HepG2 (cell line): ENCODE measurements around the gene PIK3R3. TPM values are rescaled to one million over a fixed set of nuclear protein-coding genes. Genes with fewer than 3 reads are reported as not detected.

ENCODE experiments used
- ATAC-seq: fragments of 200-7000 bp; cut with Tn5 transposase; 3 replicates; pipeline ENCODE4 v1.9.1; 2020; ENCODE audit warnings: mild to moderate bottlenecking, moderate library complexity
- BruUV-seq: library from RNA; stranded (reverse); fragments of 400-500 nt; replicated peaks from 2 replicates; lab custom pipeline; 2021; lab: Mats Ljungman, UMichigan
- CTCF ChIA-PET: fragments of 300-600 bp; formaldehyde crosslinking; extraction: SDS; loops from one replicate; lab custom pipeline; 2021; ENCODE audit warnings: low total read pairs, inconsistent platforms, low intra/inter-chr PET ratio; lab: Yijun Ruan, JAX
- POLR2A ChIA-PET: fragments of 350-600 bp; sonication (Branson Sonifier 250); formaldehyde crosslinking; loops from one replicate; lab custom pipeline; 2020; ENCODE audit warnings: antibody characterized with exemption, inconsistent platforms; lab: Yijun Ruan, JAX
- DNase-seq: peaks from one replicate; pipeline ENCODE4 v3.0.0-alpha.2; 2015; ENCODE audit warnings: low spot score
- FAIRE-seq: peaks from 3 replicates; lab custom pipeline; 2011; peaks lifted over from hg19 to GRCh38; lab: Jason Lieb, UNC
- H2AFZ ChIP-seq: one replicate; pipeline ENCODE4 v1.6.1; 2011; ENCODE audit warnings: low read length, inconsistent platforms
- H3K27ac ChIP-seq: fragments of 300-600 bp; 3 replicates; pipeline ENCODE4 v1.8.0; 2011; ENCODE audit warnings: mixed run types, mild to moderate bottlenecking, mixed read lengths, low read length, inconsistent platforms; ENCODE audit not compliant: insufficient read depth; ENCODE audit errors: extremely low read length
- H3K27me3 ChIP-seq, 2 experiments: fragments of 200-600 bp in 1 of 2; 2 replicates in 1 of 2; 3 replicates in 1 of 2; pipeline versions ENCODE4 v1.6.0 to v1.8.0; 2011; ENCODE audit warnings: low read length in 2 of 2, mild to moderate bottlenecking in 2 of 2, moderate library complexity in 2 of 2, inconsistent platforms in 1 of 2; ENCODE audit not compliant: insufficient read depth in 2 of 2, control insufficient read depth in 1 of 2
- H3K36me3 ChIP-seq, 2 experiments: fragments of 200-600 bp in 1 of 2; replicated peaks in 1 of 2; 2 replicates in 1 of 2; 3 replicates in 1 of 2; pipeline versions ENCODE4 v1.5.1 to v1.8.0; 2011; ENCODE audit warnings: low read length in 2 of 2, inconsistent platforms in 1 of 2; ENCODE audit not compliant: insufficient read depth in 2 of 2, control insufficient read depth in 1 of 2
- H3K4me1 ChIP-seq: 2 replicates; pipeline ENCODE4 v1.5.1; 2012; ENCODE audit warnings: low read length, inconsistent platforms; ENCODE audit not compliant: insufficient read depth
- H3K4me2 ChIP-seq: 2 replicates; pipeline ENCODE4 v1.6.0; 2011; ENCODE audit warnings: low read depth, low read length, inconsistent platforms
- H3K4me3 ChIP-seq, 3 experiments: fragments of 200-600 bp in 1 of 3; sonication (generic), shearing (Covaris generic) in 1 of 3; replicated peaks in 1 of 3; 2 replicates each; pipeline ENCODE4 v1.5.1; 2011 to 2016; ENCODE audit warnings: low read length in 3 of 3, inconsistent platforms in 2 of 3, low read depth in 2 of 3, mild to moderate bottlenecking in 2 of 3, control low read depth in 1 of 3, mixed read lengths in 1 of 3; ENCODE audit not compliant: insufficient read depth in 1 of 3
- H3K79me2 ChIP-seq: one replicate; pipeline ENCODE4 v1.6.1; 2011; ENCODE audit warnings: low read length, inconsistent platforms; ENCODE audit not compliant: insufficient read depth
- H3K9ac ChIP-seq: 2 replicates; pipeline ENCODE4 v1.6.0; 2011; ENCODE audit warnings: mild to moderate bottlenecking, low read depth, low read length, inconsistent platforms; ENCODE audit not compliant: insufficient read depth
- H3K9me3 ChIP-seq: 2 replicates; pipeline ENCODE4 v1.5.1; 2012; ENCODE audit warnings: mild to moderate bottlenecking, low read length
- H4K20me1 ChIP-seq: 2 replicates; pipeline ENCODE4 v1.6.0; 2011; ENCODE audit warnings: inconsistent platforms, mild to moderate bottlenecking, low read length, moderate library complexity; ENCODE audit not compliant: insufficient read depth
- AKAP8 ChIP-seq: sonication (generic); formaldehyde crosslinking; IDR thresholded peaks from 2 replicates; pipeline ENCODE4 v1.5.1; 2020; ENCODE audit warnings: mild to moderate bottlenecking, missing genetic modification reagents
- CBX2 ChIP-seq, 2 experiments: fragments of 200-600 bp in 1 of 2; sonication (generic); formaldehyde crosslinking in 1 of 2; IDR thresholded peaks; 2 replicates each; pipeline versions ENCODE4 v1.7.0 to v1.8.1; 2018 to 2022; ENCODE audit warnings: low read depth in 2 of 2, low read length in 1 of 2, mild to moderate bottlenecking in 1 of 2, missing genetic modification reagents in 1 of 2
- CEBPG ChIP-seq: IDR thresholded peaks from 2 replicates; pipeline ENCODE4 v1.6.1; 2016
- CHD2 ChIP-seq: IDR thresholded peaks from 2 replicates; pipeline ENCODE4 v1.6.1; 2011; ENCODE audit warnings: low read depth, low read length, improper control_type of control experiment
- GABPA ChIP-seq, 2 experiments: IDR thresholded peaks; 2 replicates each; pipeline ENCODE4 v1.6.1; 2011 to 2016; ENCODE audit warnings: low read depth in 2 of 2, low read length in 1 of 2, missing biosample characterization in 1 of 2, missing genetic modification characterization in 1 of 2
- HDAC2 ChIP-seq: sonication (generic); formaldehyde crosslinking; IDR thresholded peaks from 2 replicates; pipeline ENCODE4 v1.4.0; 2020; ENCODE audit warnings: missing genetic modification reagents
- HOMEZ ChIP-seq: IDR thresholded peaks from 2 replicates; pipeline ENCODE4 v1.6.1; 2016; ENCODE audit warnings: low read depth
- KLF9 ChIP-seq: IDR thresholded peaks from 2 replicates; pipeline ENCODE4 v1.6.1; 2016; ENCODE audit warnings: low read depth
- RCOR2 ChIP-seq: IDR thresholded peaks from 2 replicates; pipeline ENCODE4 v1.6.1; 2016; ENCODE audit warnings: missing biosample characterization, missing genetic modification reagents
- SAP130 ChIP-seq: IDR thresholded peaks from 2 replicates; pipeline ENCODE4 v1.6.1; 2016; ENCODE audit warnings: low read depth
- ZNF264 ChIP-seq: sonication (generic); formaldehyde crosslinking; IDR thresholded peaks from 2 replicates; pipeline ENCODE4 v1.4.0; 2020; ENCODE audit warnings: missing genetic modification reagents
- ZNF292 ChIP-seq: sonication (generic); formaldehyde crosslinking; IDR thresholded peaks from 2 replicates; pipeline ENCODE4 v1.8.1; 2022; ENCODE audit warnings: mild to moderate bottlenecking, low read depth, missing genetic modification reagents, borderline replicate concordance
- ZNF552 ChIP-seq: sonication (generic); formaldehyde crosslinking; IDR thresholded peaks from 2 replicates; pipeline ENCODE4 v1.9.0; 2022; ENCODE audit warnings: missing genetic modification reagents, mild to moderate bottlenecking, borderline replicate concordance
- whole genome bisulfite sequencing: methylation state at CpG from one replicate; pipeline ENCODE4 v1.1.6; 2017; ENCODE audit warnings: low lambda C conversion rate; 5-methylcytosine and 5-hydroxymethylcytosine counted together
- in situ Hi-C: cut with HindIII; loops from 2 replicates; pipeline ENCODE4 v1.10.0; 2017; ENCODE audit warnings: low pct_unique_long_range_greater_than_20kb; ENCODE audit not compliant: extremely low pct_ligation_motif_present
- intact Hi-C: fragments of 100-400 bp; cut with micrococcal nuclease; formaldehyde crosslinking; loops from one replicate; pipeline ENCODE4 v1.10.0; 2022; ENCODE audit not compliant: unreplicated experiment
- polyA plus RNA-seq, 8 experiments: library from polyadenylated mRNA; depleted of rRNA in 3 of 8; stranded (reverse) in 7 of 8; unstranded in 1 of 8; fragments of >200 nt; fragmentation: Illumina TruSeq in 4 of 8; extraction: Trizol in 4 of 8; gene quantifications; 2 replicates each; pipeline versions ENCODE4 v1.2.1 to v1.2.3, GENCODE V29; 2011 to 2016; ENCODE audit warnings: low read depth in 4 of 8, missing spikeins in 1 of 8, mixed read lengths in 1 of 8; ENCODE audit not compliant: insufficient read depth in 1 of 8
- total RNA-seq, 5 experiments: library from RNA; depleted of rRNA; stranded (reverse); fragments of >200 nt; fragmentation: Illumina TruSeq; extraction: Trizol; gene quantifications; 2 replicates each; pipeline ENCODE4 v1.2.3, GENCODE V29; 2016; ENCODE audit warnings: low read depth in 1 of 5

Gene PIK3R3
- total and polyA plus RNA-seq, 2 of the 13 experiments (the other 11 are each of a cell fraction or from before 2014, with no cell fraction given) = 0.37 to 6.9 TPM

DNA sequence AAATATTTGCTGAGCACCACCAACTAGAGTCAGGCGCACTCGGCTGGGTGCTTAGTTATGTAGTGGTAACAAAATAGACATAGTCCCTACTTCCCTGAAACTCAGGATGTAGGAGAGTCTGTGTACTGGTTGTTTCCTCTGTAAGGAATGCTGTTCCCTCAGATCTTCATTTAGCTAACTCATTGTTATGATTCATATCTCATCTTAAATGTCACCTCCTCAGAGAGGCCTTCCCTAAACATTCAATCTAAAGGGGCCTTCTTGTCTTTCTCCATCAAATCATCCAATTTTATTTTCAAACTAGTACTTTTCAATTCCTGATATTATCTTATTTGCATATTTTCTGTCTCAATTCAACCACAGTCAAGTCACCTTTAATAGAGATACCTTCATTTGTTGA, 132.9 kb downstream of the PIK3R3 start:
- Histone ChIP-seq H3K9ac (no peak overlapping the region), H3K27me3 (no peaks in the 10 kb centered on the region), H3K4me1 (peaks cover 37% of the 10 kb centered on the region), H4K20me1 (no peaks in the 10 kb centered on the region), H3K9me3 (no peaks in the 10 kb centered on the region), H3K4me2 (no peak overlapping the region), H3K36me3 (peaks cover 7 to 22% of the 10 kb centered on the region in 2 experiments; a peak in 3 of 5 replicates), H3K4me3 (no peak overlapping the region), H3K79me2 (no peaks in the 10 kb centered on the region), H3K27ac (no peak overlapping the region), H2AFZ (no peak overlapping the region)
- no peak for ATAC-seq
- TF ChIP-seq HOMEZ (CRISPR knock-in tag) (no peak), CEBPG (CRISPR knock-in tag) (no peak), ZNF292 (CRISPR knock-in tag) (no peak), RCOR2 (CRISPR knock-in tag) (no peak), GABPA (IDR thresholded peaks at IDR 0.05; ENCODE audit: low read depth, low read length) (no peak), GABPA (CRISPR knock-in tag; IDR thresholded peaks at IDR 0.05; ENCODE audit: low read depth) (no peak), SAP130 (CRISPR knock-in tag) (no peak), KLF9 (CRISPR knock-in tag) (no peak), HDAC2 (CRISPR knock-in tag) (no peak), CHD2 (no peak), ZNF264 (CRISPR knock-in tag) (no peak), AKAP8 (CRISPR knock-in tag) (no peak), CBX2 (IDR thresholded peaks at IDR 0.05; ENCODE audit: low read depth, low read length) (no peak), CBX2 (CRISPR knock-in tag; IDR thresholded peaks at IDR 0.05; ENCODE audit: low read depth) (no peak), ZNF552 (CRISPR knock-in tag) (no peak)
- intact Hi-C loops (no loop called here), in situ Hi-C loops (no loop called here)
- CTCF ChIA-PET = no interaction called here
- FAIRE-seq = no peak
- POLR2A ChIA-PET = no interaction called here
- no TSS peak for BruUV-seq
- WGBS = 100% methylated on average over 2 of the region's 2 CpGs
- no peak for DNase-seq
